Measurements from ENCODE around the gene ERAL1.

ERAL1 gene

DNA sequence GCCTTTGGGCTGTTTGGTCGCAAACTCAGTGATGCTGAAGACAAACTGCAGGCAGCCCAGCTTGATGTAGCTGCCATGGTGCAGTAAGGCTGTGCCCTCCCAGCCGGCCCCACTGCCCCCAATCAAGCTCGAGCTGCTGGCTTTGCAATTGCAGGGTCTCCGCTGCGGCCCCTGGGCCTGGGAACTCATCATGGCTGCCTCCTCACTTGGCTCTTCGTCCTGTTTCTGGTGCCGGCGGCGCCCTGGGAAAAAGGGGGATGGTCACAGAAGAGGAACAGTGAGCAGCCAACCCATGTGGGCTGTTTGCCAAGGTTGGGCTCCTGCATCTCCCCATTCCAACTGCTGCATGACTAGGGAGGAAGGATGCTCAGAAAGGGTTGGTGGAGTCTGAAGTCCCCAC lies 51.5 kb downstream of the ERAL1 start:
- Histone ChIP-seq H3K18ac (ENCODE audit: low read length) (no peak overlapping the region), H3K79me1 (ENCODE audit: low read length) (peaks cover 5% of the 10 kb centered on the region), H2AK5ac (ENCODE audit: low read length) (no peak overlapping the region), H4K12ac (ENCODE audit: low read depth, low read length) (no peak overlapping the region), H3K27ac (ENCODE audit: low read depth, low read length) (no peak overlapping the region), H3K4me2 (ENCODE audit: low read length) (no peak overlapping the region), H3K4ac (ENCODE audit: low read depth, low read length) (no peak overlapping the region), H3K9me3 (ENCODE audit: insufficient read depth, low read depth, low read length) (peaks cover 4% of the 10 kb centered on the region), H2AFZ (ENCODE audit: insufficient read depth, low read length, poor library complexity) (no peak overlapping the region), H3K23ac (ENCODE audit: low read length) (no peak overlapping the region), H3K14ac (ENCODE audit: low read length) (no peak overlapping the region), H3K36me3 (ENCODE audit: control insufficient read depth in 1 of 2, insufficient read depth in 2 of 2, low read length in 2 of 2) (peaks cover 43 to 51% of the 10 kb centered on the region in 2 experiments), H2BK12ac (ENCODE audit: low read length) (no peak overlapping the region), H4K8ac (ENCODE audit: low read depth, low read length) (no peak overlapping the region), H3K9ac (ENCODE audit: low read length) (no peak overlapping the region), H3K4me1 (ENCODE audit: control insufficient read depth in 1 of 2, insufficient read depth in 2 of 2, low read length in 2 of 2) (peaks cover 9 to 10% of the 10 kb centered on the region in 2 experiments), H3K27me3 (ENCODE audit: insufficient read depth, low read length) (no peaks in the 10 kb centered on the region), H3K79me2 (ENCODE audit: control insufficient read depth, insufficient read depth, low read length, poor library complexity) (peaks cover 7% of the 10 kb centered on the region), H2BK120ac (ENCODE audit: insufficient read depth, low read length, poor library complexity) (no peak overlapping the region), H4K91ac (ENCODE audit: low read depth, low read length) (no peak overlapping the region), H2BK5ac (ENCODE audit: low read depth, low read length, poor library complexity) (no peak overlapping the region), H3K4me3 (ENCODE audit: low read depth, low read length) (no peak overlapping the region)
- no peak for DNase-seq
- no CpG with 5 or more reads among the region's 9 CpGs for WGBS (ENCODE audit: extremely low coverage, insufficient coverage, insufficient read length)

DNA sequence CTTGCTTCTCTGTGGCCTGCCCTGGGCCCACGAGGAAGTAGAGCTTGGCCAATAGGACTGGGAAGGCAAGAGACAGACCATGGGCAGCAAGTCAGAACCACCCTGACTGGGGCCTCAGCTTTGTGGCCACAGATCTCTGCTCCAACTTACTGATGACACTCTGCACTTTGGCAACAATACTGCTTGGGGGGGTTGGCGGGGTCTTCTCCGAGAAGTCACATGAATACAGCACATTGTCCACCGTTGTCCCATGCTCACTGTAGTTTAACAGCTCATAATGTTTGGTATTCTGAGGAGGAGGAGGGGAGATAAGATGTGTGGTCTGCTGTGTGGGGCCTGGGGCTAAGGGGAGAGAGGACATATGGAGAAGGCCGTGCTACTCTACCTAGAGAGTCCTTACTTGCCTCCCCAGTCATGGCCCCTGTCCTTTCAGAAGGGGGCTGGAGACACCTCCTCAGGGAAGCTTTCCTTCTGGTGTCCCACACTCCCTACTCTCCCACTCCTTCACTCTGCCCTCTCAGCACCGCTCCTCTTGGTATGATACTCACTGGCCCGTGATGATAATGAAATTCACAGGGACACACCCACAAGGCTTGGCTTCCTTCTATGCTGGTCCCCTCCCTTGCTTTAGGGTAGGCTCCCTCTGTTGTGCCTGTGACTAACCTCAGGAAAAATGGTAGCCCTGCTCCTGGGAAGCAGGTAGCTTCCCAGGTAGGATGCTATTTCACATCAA lies 52.1 kb downstream of the ERAL1 start:
- H3K9ac ChIP-seq (ENCODE audit: low read length) = no peak overlapping the region
- no peak overlapping the region for H3K23ac ChIP-seq (ENCODE audit: low read length)
- H3K14ac ChIP-seq (ENCODE audit: low read length) = no peak overlapping the region
- no peak overlapping the region for H2BK120ac ChIP-seq (ENCODE audit: insufficient read depth, low read length, poor library complexity)
- no peak overlapping the region for H3K18ac ChIP-seq (ENCODE audit: low read length)
- no peak overlapping the region for H3K4me3 ChIP-seq (ENCODE audit: low read depth, low read length)
- H4K91ac ChIP-seq (ENCODE audit: low read depth, low read length) = no peak overlapping the region
- H4K8ac ChIP-seq (ENCODE audit: low read depth, low read length) = no peak overlapping the region
- H4K12ac ChIP-seq (ENCODE audit: low read depth, low read length) = no peak overlapping the region
- peaks cover 49 to 57% of the 10 kb centered on the region in 2 experiments for H3K36me3 ChIP-seq (ENCODE audit: control insufficient read depth in 1 of 2, insufficient read depth in 2 of 2, low read length in 2 of 2)
- peaks cover 5% of the 10 kb centered on the region for H3K79me1 ChIP-seq (ENCODE audit: low read length)
- no CpG with 5 or more reads among the region's 7 CpGs for WGBS (ENCODE audit: extremely low coverage, insufficient coverage, insufficient read length)
- H3K4ac ChIP-seq (ENCODE audit: low read depth, low read length) = no peak overlapping the region
- H2BK12ac ChIP-seq (ENCODE audit: low read length) = no peak overlapping the region
- no peak overlapping the region for H2AFZ ChIP-seq (ENCODE audit: insufficient read depth, low read length, poor library complexity)
- no peak overlapping the region for H2BK5ac ChIP-seq (ENCODE audit: low read depth, low read length, poor library complexity)
- H3K27ac ChIP-seq (ENCODE audit: low read depth, low read length) = no peak overlapping the region
- peaks cover 4% of the 10 kb centered on the region for H3K9me3 ChIP-seq (ENCODE audit: insufficient read depth, low read depth, low read length)
- no peak overlapping the region for H3K4me2 ChIP-seq (ENCODE audit: low read length)
- peaks cover 7% of the 10 kb centered on the region for H3K79me2 ChIP-seq (ENCODE audit: control insufficient read depth, insufficient read depth, low read length, poor library complexity)
- DNase-seq = peak; percentile 62 to 72
- peaks cover 5 to 8% of the 10 kb centered on the region in 2 experiments for H3K4me1 ChIP-seq (ENCODE audit: control insufficient read depth in 1 of 2, insufficient read depth in 2 of 2, low read length in 2 of 2)
- no peak overlapping the region for H2AK5ac ChIP-seq (ENCODE audit: low read length)
- no peaks in the 10 kb centered on the region for H3K27me3 ChIP-seq (ENCODE audit: insufficient read depth, low read length)

DNA sequence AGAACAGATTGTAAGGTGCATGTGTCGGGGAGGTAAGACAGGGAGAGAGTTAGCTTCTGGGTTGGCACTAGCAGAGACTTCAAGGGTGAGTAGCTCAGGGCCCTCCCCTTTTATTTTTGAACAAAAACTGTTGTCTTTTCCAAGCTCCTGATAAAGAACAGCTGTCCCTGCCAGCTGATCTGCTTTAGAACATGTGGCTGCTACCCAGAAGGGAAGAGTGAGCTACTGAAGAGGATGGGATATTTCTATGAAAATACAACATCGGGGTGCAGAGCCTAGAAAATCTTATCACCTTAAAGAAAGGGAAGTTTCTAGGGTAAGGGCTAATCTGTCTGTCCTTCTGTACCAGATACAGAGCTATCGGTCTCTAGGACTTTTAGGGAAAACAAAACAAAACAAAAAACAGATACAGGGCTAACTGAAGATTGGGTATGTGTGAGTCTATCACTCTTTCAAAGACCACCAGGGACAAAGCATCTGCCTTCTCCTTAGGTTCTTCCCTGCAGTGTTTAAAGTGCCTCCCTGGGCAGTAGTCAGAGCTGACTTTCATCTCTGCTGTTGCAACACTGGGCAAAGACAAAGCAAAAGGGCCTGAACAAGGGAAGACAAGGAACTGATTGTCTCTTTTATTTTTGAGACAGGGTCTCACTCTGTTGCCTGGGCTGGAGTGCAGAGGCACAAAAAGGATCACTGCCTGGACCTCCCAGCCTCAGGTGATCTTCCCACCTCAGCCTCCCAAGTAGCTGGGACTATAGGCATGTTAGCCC lies 53.1 kb downstream of the ERAL1 start:
- Histone ChIP-seq H2AFZ (ENCODE audit: insufficient read depth, low read length, poor library complexity) (no peak overlapping the region), H3K9me3 (ENCODE audit: insufficient read depth, low read depth, low read length) (peaks cover 4% of the 10 kb centered on the region), H3K23ac (ENCODE audit: low read length) (no peak overlapping the region), H4K91ac (ENCODE audit: low read depth, low read length) (no peak overlapping the region), H3K18ac (ENCODE audit: low read length) (no peak overlapping the region), H3K4me3 (ENCODE audit: low read depth, low read length) (no peak overlapping the region), H3K27me3 (ENCODE audit: insufficient read depth, low read length) (no peaks in the 10 kb centered on the region), H3K9ac (ENCODE audit: low read length) (no peak overlapping the region), H3K27ac (ENCODE audit: low read depth, low read length) (no peak overlapping the region), H4K12ac (ENCODE audit: low read depth, low read length) (no peak overlapping the region), H2BK12ac (ENCODE audit: low read length) (no peak overlapping the region), H2AK5ac (ENCODE audit: low read length) (no peak overlapping the region), H4K8ac (ENCODE audit: low read depth, low read length) (no peak overlapping the region), H3K14ac (ENCODE audit: low read length) (no peak overlapping the region), H3K4me1 (ENCODE audit: control insufficient read depth in 1 of 2, insufficient read depth in 2 of 2, low read length in 2 of 2) (peaks cover 2 to 5% of the 10 kb centered on the region in 2 experiments), H3K4me2 (ENCODE audit: low read length) (no peak overlapping the region), H2BK120ac (ENCODE audit: insufficient read depth, low read length, poor library complexity) (no peak overlapping the region), H2BK5ac (ENCODE audit: low read depth, low read length, poor library complexity) (no peak overlapping the region), H3K4ac (ENCODE audit: low read depth, low read length) (no peak overlapping the region), H3K79me1 (ENCODE audit: low read length) (no peaks in the 10 kb centered on the region), H3K36me3 (ENCODE audit: control insufficient read depth in 1 of 2, insufficient read depth in 2 of 2, low read length in 2 of 2) (peaks cover 58 to 67% of the 10 kb centered on the region in 2 experiments), H3K79me2 (ENCODE audit: control insufficient read depth, insufficient read depth, low read length, poor library complexity) (no peaks in the 10 kb centered on the region)
- WGBS (ENCODE audit: extremely low coverage, insufficient coverage, insufficient read length) = no CpG with 5 or more reads among the region's 3 CpGs
- no peak for DNase-seq

DNA sequence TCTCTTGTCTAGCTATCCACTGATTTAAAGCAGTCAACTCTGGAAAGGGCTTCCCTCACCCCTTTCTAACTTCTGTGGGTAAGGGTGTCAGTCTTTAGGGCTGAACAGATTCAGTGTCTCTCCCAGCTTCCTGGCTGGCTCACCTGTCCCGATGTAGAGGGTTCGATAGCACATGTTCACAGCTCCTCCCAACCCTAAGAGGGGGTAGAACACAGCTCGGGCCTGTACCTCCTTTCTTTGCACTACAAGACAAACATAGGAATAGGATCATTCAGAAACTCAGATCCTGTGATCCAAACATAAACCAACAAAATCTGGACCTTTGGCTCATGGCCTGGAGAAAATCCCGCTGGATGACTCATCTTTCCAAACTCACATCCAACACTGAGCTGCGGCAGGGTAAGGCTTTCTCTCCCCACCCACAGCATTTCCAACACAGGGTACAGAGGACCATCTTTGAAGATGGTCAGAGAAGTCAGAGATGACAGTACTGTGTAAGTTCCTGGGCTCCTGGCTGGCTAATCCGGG lies 53.9 kb downstream of the ERAL1 start:
- peaks cover 4% of the 10 kb centered on the region for H3K9me3 ChIP-seq (ENCODE audit: insufficient read depth, low read depth, low read length)
- no peak overlapping the region for H3K23ac ChIP-seq (ENCODE audit: low read length)
- H3K4ac ChIP-seq (ENCODE audit: low read depth, low read length) = no peak overlapping the region
- H3K36me3 ChIP-seq (ENCODE audit: control insufficient read depth in 1 of 2, insufficient read depth in 2 of 2, low read length in 2 of 2) = peaks cover 65 to 75% of the 10 kb centered on the region in 2 experiments
- H2BK120ac ChIP-seq (ENCODE audit: insufficient read depth, low read length, poor library complexity) = no peak overlapping the region
- no peak overlapping the region for H2AFZ ChIP-seq (ENCODE audit: insufficient read depth, low read length, poor library complexity)
- no peak overlapping the region for H3K4me3 ChIP-seq (ENCODE audit: low read depth, low read length)
- DNase-seq = no peak
- WGBS (ENCODE audit: extremely low coverage, insufficient coverage, insufficient read length) = no CpG with 5 or more reads among the region's 6 CpGs
- peaks cover 0 to 2% of the 10 kb centered on the region in 2 experiments for H3K4me1 ChIP-seq (ENCODE audit: control insufficient read depth in 1 of 2, insufficient read depth in 2 of 2, low read length in 2 of 2)
- no peaks in the 10 kb centered on the region for H3K79me1 ChIP-seq (ENCODE audit: low read length)
- no peak overlapping the region for H2AK5ac ChIP-seq (ENCODE audit: low read length)
- no peak overlapping the region for H3K18ac ChIP-seq (ENCODE audit: low read length)
- no peak overlapping the region for H2BK12ac ChIP-seq (ENCODE audit: low read length)
- no peaks in the 10 kb centered on the region for H3K79me2 ChIP-seq (ENCODE audit: control insufficient read depth, insufficient read depth, low read length, poor library complexity)
- no peak overlapping the region for H2BK5ac ChIP-seq (ENCODE audit: low read depth, low read length, poor library complexity)
- no peak overlapping the region for H4K8ac ChIP-seq (ENCODE audit: low read depth, low read length)
- H4K12ac ChIP-seq (ENCODE audit: low read depth, low read length) = no peak overlapping the region
- no peak overlapping the region for H4K91ac ChIP-seq (ENCODE audit: low read depth, low read length)
- no peak overlapping the region for H3K14ac ChIP-seq (ENCODE audit: low read length)
- H3K9ac ChIP-seq (ENCODE audit: low read length) = no peak overlapping the region
- H3K27me3 ChIP-seq (ENCODE audit: insufficient read depth, low read length) = no peaks in the 10 kb centered on the region
- H3K4me2 ChIP-seq (ENCODE audit: low read length) = no peak overlapping the region
- H3K27ac ChIP-seq (ENCODE audit: low read depth, low read length) = no peak overlapping the region

Measured in trophoblast cell (in vitro differentiated cells and primary cell).